B cell (primary cell): ENCODE measurements around the gene CALR. TPM values are rescaled to one million over a fixed set of nuclear protein-coding genes. Genes with fewer than 3 reads are reported as not detected.

Source experiments
- ATAC-seq: fragments of 200-7000 bp; cut with Tn5 transposase; one replicate; pipeline ENCODE4 v1.10.0; 2021; ENCODE audit warnings: low read depth, mild to moderate bottlenecking, moderate number of reproducible peaks, moderate library complexity
- CTCF ChIA-PET: fragments of 350-600 bp; sonication (Branson Sonifier 250); formaldehyde crosslinking; loops from one replicate; lab custom pipeline; 2021; ENCODE audit warnings: antibody characterized with exemption, inconsistent platforms; lab: Charles Lee
- POLR2A ChIA-PET: fragments of 350-600 bp; sonication (Branson Sonifier 250); formaldehyde crosslinking; loops from one replicate; lab custom pipeline; 2021; ENCODE audit warnings: antibody characterized with exemption; lab: Charles Lee
- DNase-seq: peaks from one replicate; pipeline ENCODE4 v3.0.0; 2013
- H2AFZ ChIP-seq: 2 replicates; pipeline ENCODE4 v1.6.1; 2012; ENCODE audit warnings: mild to moderate bottlenecking, low read depth, low read length; ENCODE audit not compliant: insufficient read depth, poor library complexity, severe bottlenecking
- H3K27ac ChIP-seq, 2 donors: 1 replicate in 1 of 2; 2 replicates in 1 of 2; pipeline ENCODE4 v1.5.1; 2012 to 2013; ENCODE audit warnings: low read length in 2 of 2, mild to moderate bottlenecking in 2 of 2, moderate library complexity in 1 of 2
- H3K27me3 ChIP-seq, 4 experiments: fragments of 200-600 bp in 1 of 4; sonication (generic) in 1 of 4; replicated peaks in 1 of 4; 1 replicate in 2 of 4; 2 replicates in 2 of 4; pipeline versions ENCODE4 v1.6.1 to v1.7.0; 2013 to 2016; ENCODE audit warnings: low read length in 3 of 4, mild to moderate bottlenecking in 2 of 4, mixed read lengths in 1 of 4, moderate library complexity in 1 of 4; ENCODE audit not compliant: insufficient read depth in 4 of 4, control insufficient read depth in 3 of 4; ENCODE audit errors: control extremely low read depth in 1 of 4
- H3K36me3 ChIP-seq, 2 experiments: replicated peaks in 1 of 2; 1 replicate in 1 of 2; 2 replicates in 1 of 2; pipeline versions ENCODE4 v1.6.1 to v1.7.1; 2013; ENCODE audit warnings: low read length in 1 of 2; ENCODE audit not compliant: insufficient read depth in 2 of 2, control insufficient read depth in 1 of 2; ENCODE audit errors: control extremely low read depth in 1 of 2, extremely low read depth in 1 of 2
- H3K4me1 ChIP-seq, 2 donors: fragments of 200-600 bp in 1 of 2; sonication (generic) in 1 of 2; 1 replicate in 1 of 2; 2 replicates in 1 of 2; pipeline versions ENCODE4 v1.5.1 to v1.6.1; 2013 to 2017; ENCODE audit warnings: low read length in 2 of 2; ENCODE audit not compliant: control insufficient read depth in 2 of 2, insufficient read depth in 2 of 2
- H3K4me2 ChIP-seq: replicated peaks from 2 replicates; pipeline ENCODE3; 2012; ENCODE audit warnings: mild to moderate bottlenecking, low read depth, low read length; ENCODE audit not compliant: poor library complexity, severe bottlenecking
- H3K4me3 ChIP-seq, 5 experiments: fragments of 200-600 bp in 1 of 5; sonication (generic) in 1 of 5; 1 replicate in 3 of 5; 2 replicates in 2 of 5; pipeline versions ENCODE4 v1.5.1 to v1.7.0; 2011 to 2016; ENCODE audit warnings: low read length in 4 of 5, mild to moderate bottlenecking in 4 of 5, low read depth in 2 of 5, control low read depth in 1 of 5, moderate library complexity in 1 of 5; ENCODE audit not compliant: insufficient read depth in 1 of 5; ENCODE audit errors: control extremely low read depth in 1 of 5, extremely low read depth in 1 of 5
- H3K79me2 ChIP-seq: fragments of 200-600 bp; sonication (generic); one replicate; pipeline ENCODE4 v1.6.0; 2016; ENCODE audit warnings: low read length; ENCODE audit not compliant: control insufficient read depth, insufficient read depth
- H3K9ac ChIP-seq: fragments of 200-600 bp; sonication (generic); 2 replicates; pipeline ENCODE4 v1.6.1; 2017; ENCODE audit warnings: mild to moderate bottlenecking, low read length, moderate library complexity
- H3K9me3 ChIP-seq, 3 donors: one replicate each; pipeline versions ENCODE4 v1.6.1 to v1.7.1; 2013; ENCODE audit warnings: low read length in 2 of 3; ENCODE audit not compliant: control insufficient read depth in 2 of 3, insufficient read depth in 1 of 3; ENCODE audit errors: control extremely low read depth in 1 of 3
- H4K20me1 ChIP-seq: 2 replicates; pipeline ENCODE4 v1.6.0; 2012; ENCODE audit warnings: mild to moderate bottlenecking, low read length; ENCODE audit not compliant: insufficient read depth, control insufficient read depth, poor library complexity, severe bottlenecking
- H3K27ac Mint-ChIP-seq: one replicate; pipeline ENCODE4 v1.8.0; 2021; ENCODE audit warnings: mixed read lengths
- H3K27me3 Mint-ChIP-seq: one replicate; pipeline ENCODE4 v1.8.0; 2021; ENCODE audit warnings: mixed read lengths
- H3K4me1 Mint-ChIP-seq: one replicate; pipeline ENCODE4 v1.8.0; 2021; ENCODE audit warnings: mixed read lengths
- H3K4me3 Mint-ChIP-seq: one replicate; pipeline ENCODE4 v1.8.0; 2021; ENCODE audit warnings: mixed read lengths
- H3K9me3 Mint-ChIP-seq: one replicate; pipeline ENCODE4 v1.8.0; 2022; ENCODE audit warnings: mixed read lengths; ENCODE audit not compliant: insufficient read depth
- CTCF ChIP-seq: fragments of 200-600 bp; IDR thresholded peaks from one replicate; pipeline ENCODE4 v1.8.0; 2022; ENCODE audit warnings: antibody characterized with exemption, mild to moderate bottlenecking
- EZH2 ChIP-seq: IDR thresholded peaks from 2 replicates; pipeline ENCODE4 v1.6.1; 2012; ENCODE audit warnings: borderline replicate concordance, low read depth, mild to moderate bottlenecking, moderate library complexity, low read length; ENCODE audit not compliant: insufficient read depth, poor library complexity, severe bottlenecking
- WGBS: methylation state at CpG from one replicate; pipeline ENCODE4 v1.1.5; 2013; ENCODE audit warnings: missing lambda C conversion rate; ENCODE audit not compliant: insufficient coverage; 5-methylcytosine and 5-hydroxymethylcytosine counted together
- intact Hi-C: fragments of 100-400 bp; cut with micrococcal nuclease; formaldehyde crosslinking; loops from one replicate; pipeline ENCODE4 v1.10.0; 2022
- polyA plus RNA-seq: library from polyadenylated mRNA; depleted of rRNA; stranded (reverse); fragments of >200 nt; gene quantifications from 2 replicates; pipeline ENCODE4 v1.2.3, GENCODE V29; 2012
- total RNA-seq, 2 donors: library from RNA; stranded (reverse); fragments of 120-200 nt in 1 of 2; gene quantifications; 1 replicate in 1 of 2; 2 replicates in 1 of 2; pipeline versions ENCODE4 v1.2.3 to v1.2.4, GENCODE V29; 2013 to 2022

The CALR gene
- total and polyA plus RNA-seq, 2 donors (not counting 1 experiment from before 2014, with no cell fraction given), result 214 to 385 TPM

- H3K9me3 Mint-ChIP-seq, result no peaks in the 10 kb centered on the region
- H3K27ac ChIP-seq, result no peak overlapping the region
- no peaks in the 10 kb centered on the region for H3K4me1 Mint-ChIP-seq
- H2AFZ ChIP-seq, result no peak overlapping the region
- H3K36me3 ChIP-seq, result no peaks in the 10 kb centered on the region
- H3K27me3 ChIP-seq, result no peaks in the 10 kb centered on the region
- H3K9ac ChIP-seq, result no peak overlapping the region
- no peaks in the 10 kb centered on the region for H4K20me1 ChIP-seq
- H3K4me2 ChIP-seq, result no peak overlapping the region
- ChIA-PET CTCF (interaction anchor here (0.6 to 0.9 kb wide), 2 partner anchors 55 to 147 kb away, joined by 3 to 4 read pairs; no protein-coding TSS in a partner anchor), POLR2A (interaction anchor here (0.6 kb wide), 1 partner anchor 49 kb away, joined by 5 read pairs; no protein-coding TSS in a partner anchor)
- H3K27me3 Mint-ChIP-seq, result no peaks in the 10 kb centered on the region
- TF ChIP-seq EZH2 (no peak), CTCF (no peak)
- H3K4me3 ChIP-seq, result no peak overlapping the region
- DNase-seq (no peak), ATAC-seq (no peak)
- H3K9me3 ChIP-seq, result no peaks in the 10 kb centered on the region
- H3K4me1 ChIP-seq, result no peaks in the 10 kb centered on the region
- intact Hi-C loops, result no loop called here
- H3K79me2 ChIP-seq, result no peaks in the 10 kb centered on the region
- H3K27ac Mint-ChIP-seq, result no peak overlapping the region
- H3K4me3 Mint-ChIP-seq, result no peak overlapping the region
- 96% methylated on average over 9 of the region's 9 CpGs for WGBS
Observed at GRCh38 chr19:12907166-12907565, 31.2 kb upstream of the CALR start.

GRCh38 chr19:12912571-12912970 lies 25.8 kb upstream of the CALR start:
- ATAC-seq (no peak), DNase-seq (no peak)
- no peak overlapping the region for H3K27ac Mint-ChIP-seq
- Histone ChIP-seq H4K20me1 (no peaks in the 10 kb centered on the region), H3K9me3 (no peaks in the 10 kb centered on the region), H3K27me3 (no peaks in the 10 kb centered on the region), H2AFZ (no peak overlapping the region), H3K9ac (no peak overlapping the region), H3K4me3 (no peak overlapping the region), H3K36me3 (no peaks in the 10 kb centered on the region), H3K4me2 (no peak overlapping the region), H3K4me1 (peaks cover 9 to 17% of the 10 kb centered on the region in 2 donors), H3K27ac (no peak overlapping the region), H3K79me2 (no peaks in the 10 kb centered on the region)
- 84% methylated on average over 3 of the region's 4 CpGs for WGBS
- intact Hi-C loops, result no loop called here
- ChIA-PET CTCF (interaction anchor here (0.7 to 1.3 kb wide), 2 partner anchors 65 to 177 kb away, joined by 3 to 5 read pairs; no protein-coding TSS in a partner anchor), POLR2A (no interaction called here)
- no peaks in the 10 kb centered on the region for H3K9me3 Mint-ChIP-seq
- H3K4me1 Mint-ChIP-seq, result peaks cover 14% of the 10 kb centered on the region
- H3K4me3 Mint-ChIP-seq, result no peak overlapping the region
- H3K27me3 Mint-ChIP-seq, result no peaks in the 10 kb centered on the region
- no peak for TF ChIP-seq CTCF
- no peak for TF ChIP-seq EZH2
